NCI-H2196 treated with DMSO at 0.1 percent for 48 hours (cell line): ENCODE data around the gene SAE1.
A peak's percentile ranks its signal among the peaks of the same experiment; 100 is the strongest.

Experiments
- DNase-seq: peaks from one replicate; lab custom pipeline; 2025; ENCODE audit not compliant: unreplicated experiment; lab: John Stamatoyannopoulos, UW

The SAE1 gene

GRCh38 chr19:47209319-47210179, 78.9 kb downstream of the SAE1 start:
- no peak for DNase-seq

- no peak for DNase-seq
These were observed 79.5 kb downstream of the SAE1 start for GRCh38 chr19:47210180-47210490.

GRCh38 chr19:47210689-47211316, 80.2 kb downstream of the SAE1 start:
- peak; percentile 42 for DNase-seq

- no peak for DNase-seq
These were observed 84.9 kb downstream of the SAE1 start for GRCh38 chr19:47215581-47215980.

- no peak for DNase-seq
These were observed 90.6 kb downstream of the SAE1 start for GRCh38 chr19:47221080-47221841.

- DNase-seq: no peak
These were observed 91.3 kb downstream of the SAE1 start for GRCh38 chr19:47221890-47222289.

GRCh38 chr19:47225746-47226425, 95.3 kb downstream of the SAE1 start:
- DNase-seq: peak; percentile 84

GRCh38 chr19:47226426-47227351, 96.1 kb downstream of the SAE1 start:
- peak; percentile 31 for DNase-seq

GRCh38 chr19:47227352-47228167, 96.9 kb downstream of the SAE1 start:
- peak; percentile 42 for DNase-seq

GRCh38 chr19:47228168-47228936, 97.7 kb downstream of the SAE1 start:
- no peak for DNase-seq

GRCh38 chr19:47228937-47229675, 98.5 kb downstream of the SAE1 start:
- DNase-seq: no peak

- DNase-seq: no peak
These were observed 99.0 kb downstream of the SAE1 start for GRCh38 chr19:47229676-47230053.

- DNase-seq: no peak
These were observed 99.7 kb downstream of the SAE1 start for GRCh38 chr19:47230054-47230920.

GRCh38 chr19:47230921-47231214, 100.2 kb downstream of the SAE1 start, which contains the start of gene BBC3:
Gene BBC3 (minus strand): TSS chr19:47231199. CDS start chr19:47228431, 2,768 bp downstream.
- no peak for DNase-seq

- peak; percentile 63 for DNase-seq
These were observed 100.8 kb downstream of the SAE1 start for GRCh38 chr19:47231215-47232054.
